ENCODE data around the gene TMEM61.

GRCh38 chr1:55038552-55038838 lies 58.1 kb downstream of the TMEM61 start:
- TF ChIP-seq CTCF (IDR thresholded peaks at IDR 0.05): no peak
- TF ChIP-seq POLR2A (IDR thresholded peaks at IDR 0.05): no peak

Measured in right lobe of liver (tissue), 4 donors.